HCT116 (cell line): Measurements from ENCODE around the gene NDC1.

Source experiments
- ATF3 ChIP-seq: IDR thresholded peaks from 2 replicates; pipeline ENCODE4 v1.6.1; 2012
- CEBPB ChIP-seq: IDR thresholded peaks from 2 replicates; pipeline ENCODE4 v1.6.1; 2012; ENCODE audit warnings: low read depth
- CTCF ChIP-seq, 3 experiments: fragments of 200-600 bp in 1 of 3; sonication (generic) in 1 of 3; IDR thresholded peaks in 2 of 3; conservative IDR thresholded peaks in 1 of 3; 2 replicates each; pipeline ENCODE4 v1.5.1; 2012 to 2017; ENCODE audit warnings: low read depth in 2 of 3, low read length in 2 of 3, antibody characterized with exemption in 1 of 3, borderline replicate concordance in 1 of 3, control low read depth in 1 of 3, mild to moderate bottlenecking in 1 of 3, mixed read lengths in 1 of 3, mixed run types in 1 of 3, moderate library complexity in 1 of 3; ENCODE audit not compliant: insufficient read depth in 1 of 3
- EZH2 ChIP-seq: fragments of 200-600 bp; sonication (generic); IDR thresholded peaks from 2 replicates; pipeline ENCODE4 v1.6.1; 2017; ENCODE audit warnings: antibody characterized with exemption, mixed run types
- EZH2phosphoT487 ChIP-seq: fragments of 200-600 bp; IDR thresholded peaks from 2 replicates; pipeline ENCODE4 v1.6.1; 2018; ENCODE audit warnings: antibody characterized with exemption, borderline replicate concordance
- JUND ChIP-seq: IDR thresholded peaks from 2 replicates; pipeline ENCODE4 v1.6.1; 2012
- POLR2A ChIP-seq: IDR thresholded peaks from 2 replicates; pipeline ENCODE4 v1.7.0; 2011; ENCODE audit warnings: borderline replicate concordance; ENCODE audit not compliant: insufficient read depth, insufficient read length; ENCODE audit errors: extremely low read depth
- POLR2AphosphoS5 ChIP-seq: IDR thresholded peaks from 2 replicates; pipeline ENCODE4 v1.6.1; 2011; ENCODE audit warnings: mild to moderate bottlenecking, low read depth, low read length, moderate library complexity
- RAD21 ChIP-seq: IDR thresholded peaks from 2 replicates; pipeline ENCODE4 v1.6.1; 2012; ENCODE audit warnings: low read depth, mild to moderate bottlenecking
- REST ChIP-seq: IDR thresholded peaks from 2 replicates; pipeline ENCODE4 v1.6.1; 2012; ENCODE audit warnings: low read depth
- SRF ChIP-seq: IDR thresholded peaks from 2 replicates; pipeline ENCODE4 v1.6.1; 2012; ENCODE audit warnings: low read depth

- TF ChIP-seq CTCF (IDR thresholded peaks at IDR 0.05 in 2 of 3, conservative IDR thresholded peaks at IDR 0.05 in 1 of 3; ENCODE audit: borderline replicate concordance in 1 of 3, insufficient read depth in 1 of 3, low read depth in 2 of 3, low read length in 2 of 3) (no peak), CEBPB (no peak), JUND (no peak), POLR2A (no peak), EZH2 (no peak), REST (no peak), POLR2AphosphoS5 (no peak), ATF3 (no peak), RAD21 (no peak), EZH2phosphoT487 (no peak), SRF (no peak)
Observed at GRCh38 chr1:53739109-53739681, 98.9 kb downstream of the NDC1 start, which contains the start of gene GLIS1.
